ENCODE measurements around the gene NUDT6.

The NUDT6 gene

DNA sequence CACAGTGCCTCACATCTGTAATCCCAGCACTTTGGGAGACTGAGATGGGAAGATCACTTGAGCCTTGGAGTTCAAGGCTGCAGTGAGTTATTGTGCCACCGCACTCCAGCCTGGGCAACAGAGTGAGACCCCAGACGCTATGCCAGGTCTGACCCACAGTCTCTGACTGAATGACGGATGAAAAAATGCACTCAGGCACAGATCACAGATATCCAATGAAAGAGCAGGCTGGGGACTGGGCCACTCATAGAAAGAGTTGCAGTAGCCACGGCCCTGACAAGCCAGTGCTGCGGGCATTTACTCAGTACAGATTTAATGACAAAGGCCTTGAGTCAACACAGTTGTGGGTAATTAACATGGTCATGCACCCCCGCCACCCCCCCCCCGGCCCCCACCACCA lies 22.7 kb downstream of the NUDT6 start:
- Histone ChIP-seq H2BK12ac (ENCODE audit: low read length in 2 of 2) (no peak overlapping the region), H3K36me3 (ENCODE audit: control insufficient read depth in 1 of 2, insufficient read depth in 2 of 2, low read depth in 1 of 2, low read length in 2 of 2) (peaks cover 5 to 18% of the 10 kb centered on the region in 2 experiments), H2BK15ac (ENCODE audit: low read depth, poor library complexity, severe bottlenecking) (no peak overlapping the region), H3K79me1 (replicated peaks; ENCODE audit: low read length, poor library complexity, severe bottlenecking) (peaks cover 3% of the 10 kb centered on the region), H3K4ac (ENCODE audit: low read depth in 1 of 2, low read length in 2 of 2) (no peak overlapping the region), H3K4me1 (ENCODE audit: control insufficient read depth, insufficient read depth, low read depth, low read length) (peaks cover 5% of the 10 kb centered on the region), H3K4me2 (ENCODE audit: low read length, poor library complexity, severe bottlenecking) (no peak overlapping the region), H3K9ac (ENCODE audit: low read length) (no peak overlapping the region), H3K23ac (ENCODE audit: low read length in 2 of 2) (no peak overlapping the region), H3K9me3 (ENCODE audit: control insufficient read depth, low read length) (no peaks in the 10 kb centered on the region), H3K14ac (ENCODE audit: low read length in 2 of 2) (no peak overlapping the region), H3K27ac (ENCODE audit: low read length, poor library complexity, severe bottlenecking) (peak overlapping the region; percentile 9), H3K18ac (ENCODE audit: low read depth in 1 of 2, low read length in 2 of 2) (peak overlapping the region; percentile 37 to 62), H2AFZ (ENCODE audit: low read depth, low read length) (no peak overlapping the region), H2BK120ac (ENCODE audit: low read depth, low read length) (no peak overlapping the region), H4K91ac (ENCODE audit: low read length) (no peak overlapping the region), H2AK5ac (ENCODE audit: low read length, severe bottlenecking) (peak overlapping the region; percentile 77), H2BK5ac (ENCODE audit: low read depth, low read length, poor library complexity, severe bottlenecking) (peak overlapping the region; percentile 53), H3K27me3 (ENCODE audit: control insufficient read depth in 1 of 2, insufficient read depth in 1 of 2, low read length in 2 of 2) (no peaks in the 10 kb centered on the region), H4K8ac (ENCODE audit: low read length) (no peak overlapping the region), H3K4me3 (ENCODE audit: insufficient read depth in 1 of 2, low read depth in 1 of 2, low read length in 2 of 2) (no peak overlapping the region)
- DNase-seq, result no peak
- WGBS, result 99% methylated on average over 5 of the region's 7 CpGs

DNA sequence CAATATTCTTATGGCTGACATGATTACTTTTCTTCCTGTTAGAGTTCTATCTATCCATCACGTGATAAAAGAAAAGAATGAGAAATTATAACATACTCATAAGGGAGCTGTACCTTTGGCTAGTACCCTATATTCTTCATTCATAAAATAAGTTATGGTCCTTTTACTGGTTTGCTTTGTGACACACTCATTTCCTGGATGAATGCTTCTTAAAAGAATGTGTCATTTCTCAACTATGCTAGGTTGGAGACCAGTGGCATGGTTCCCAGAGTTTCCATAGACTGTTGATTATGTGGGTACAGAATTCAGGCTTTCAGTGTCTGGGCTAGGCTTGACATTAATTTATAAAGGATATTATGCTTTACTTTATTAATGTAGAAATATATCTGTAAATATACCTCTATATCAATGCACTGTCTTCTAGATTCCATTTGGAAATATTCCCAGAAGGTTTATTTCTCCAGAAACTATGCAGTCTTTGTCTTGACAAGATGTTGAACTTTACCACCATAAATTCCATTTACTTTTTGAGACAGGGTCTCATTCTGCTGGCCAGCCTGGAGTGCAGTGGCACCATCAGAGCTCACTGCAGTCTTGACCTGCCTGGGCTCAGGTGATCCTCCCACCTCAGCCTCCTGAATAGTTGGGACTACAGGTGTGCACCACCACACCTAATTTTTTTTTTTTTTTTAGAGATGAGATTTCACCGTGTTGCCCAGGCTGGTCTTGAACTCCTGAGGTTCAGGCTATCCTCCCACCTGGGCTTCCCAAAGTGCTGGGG lies 23.8 kb downstream of the NUDT6 start:
- Histone ChIP-seq H2BK5ac (ENCODE audit: low read depth, low read length, poor library complexity, severe bottlenecking) (peak overlapping the region; percentile 82), H3K4me2 (ENCODE audit: low read length, poor library complexity, severe bottlenecking) (no peak overlapping the region), H3K79me1 (replicated peaks; ENCODE audit: low read length, poor library complexity, severe bottlenecking) (peaks cover 5% of the 10 kb centered on the region), H2BK15ac (ENCODE audit: low read depth, poor library complexity, severe bottlenecking) (no peak overlapping the region), H2BK12ac (ENCODE audit: low read length in 2 of 2) (no peak overlapping the region), H2AFZ (ENCODE audit: low read depth, low read length) (no peak overlapping the region), H3K23ac (ENCODE audit: low read length in 2 of 2) (no peak overlapping the region), H3K9ac (ENCODE audit: low read length) (no peak overlapping the region), H3K4ac (ENCODE audit: low read depth in 1 of 2, low read length in 2 of 2) (no peak overlapping the region), H4K91ac (ENCODE audit: low read length) (no peak overlapping the region), H3K4me3 (ENCODE audit: insufficient read depth in 1 of 2, low read depth in 1 of 2, low read length in 2 of 2) (no peak overlapping the region), H4K8ac (ENCODE audit: low read length) (no peak overlapping the region), H2AK5ac (ENCODE audit: low read length, severe bottlenecking) (no peak overlapping the region), H3K14ac (ENCODE audit: low read length in 2 of 2) (no peak overlapping the region), H3K36me3 (ENCODE audit: control insufficient read depth in 1 of 2, insufficient read depth in 2 of 2, low read depth in 1 of 2, low read length in 2 of 2) (peaks cover 8 to 27% of the 10 kb centered on the region in 2 experiments), H2BK120ac (ENCODE audit: low read depth, low read length) (no peak overlapping the region), H3K4me1 (ENCODE audit: control insufficient read depth, insufficient read depth, low read depth, low read length) (peaks cover 7% of the 10 kb centered on the region), H3K27me3 (ENCODE audit: control insufficient read depth in 1 of 2, insufficient read depth in 1 of 2, low read length in 2 of 2) (no peaks in the 10 kb centered on the region), H3K9me3 (ENCODE audit: control insufficient read depth, low read length) (no peaks in the 10 kb centered on the region), H3K27ac (ENCODE audit: low read length, poor library complexity, severe bottlenecking) (peak overlapping the region; percentile 93), H3K18ac (ENCODE audit: low read depth in 1 of 2, low read length in 2 of 2) (no peak overlapping the region)
- DNase-seq, result peak; percentile 77
- WGBS, result no CpG with 5 or more reads among the region's 2 CpGs

DNA sequence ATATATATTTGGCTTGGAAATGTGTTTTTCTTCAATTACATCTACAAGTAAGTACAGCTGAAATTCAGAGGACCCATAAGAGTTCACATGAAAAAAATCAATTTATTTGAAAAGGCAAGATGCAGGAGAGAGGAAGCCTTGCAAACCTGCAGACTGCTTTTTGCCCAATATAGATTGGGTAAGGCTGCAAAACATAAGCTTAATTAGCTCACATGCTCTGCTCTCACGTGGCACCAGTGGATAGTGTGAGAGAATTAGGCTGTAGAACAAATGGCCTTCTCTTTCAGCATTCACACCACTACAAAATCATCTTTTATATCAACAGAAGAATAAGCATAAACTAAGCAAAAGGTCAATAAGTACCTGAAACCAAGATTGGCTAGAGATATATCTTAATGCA lies 26.1 kb downstream of the NUDT6 start:
- peaks cover 7% of the 10 kb centered on the region for H3K4me1 ChIP-seq (ENCODE audit: control insufficient read depth, insufficient read depth, low read depth, low read length)

DNA sequence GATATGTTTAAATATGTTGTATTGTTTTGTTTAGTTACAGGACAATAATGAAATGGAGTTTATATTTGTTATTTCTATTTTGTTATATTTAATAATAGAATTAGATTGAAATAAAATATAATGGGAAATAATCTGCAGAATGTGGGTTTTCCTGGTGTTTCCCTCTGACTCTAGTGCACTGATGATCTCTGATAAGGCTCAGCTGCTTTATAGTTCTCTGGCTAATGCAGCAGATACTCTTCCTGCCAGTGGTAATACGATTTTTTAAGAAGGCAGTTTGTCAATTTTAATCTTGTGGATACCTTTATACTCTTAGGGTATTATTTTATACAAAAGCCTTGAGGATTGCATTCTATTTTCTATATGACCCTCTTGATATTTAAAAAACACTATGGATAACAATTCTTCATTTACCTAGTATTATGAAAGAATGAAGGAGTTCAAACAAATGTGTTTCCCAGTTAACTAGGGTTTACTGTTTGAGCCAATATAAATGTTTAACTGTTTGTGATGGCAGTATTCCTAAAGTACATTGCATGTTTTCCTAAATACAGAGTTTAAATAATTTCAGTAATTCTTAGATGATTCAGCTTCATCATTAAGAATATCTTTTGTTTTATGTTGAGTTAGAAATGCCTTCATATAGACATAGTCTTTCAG lies 26.9 kb downstream of the NUDT6 start:
- Histone ChIP-seq H3K4me2 (ENCODE audit: low read length, poor library complexity, severe bottlenecking) (no peak overlapping the region), H3K18ac (ENCODE audit: low read depth in 1 of 2, low read length in 2 of 2) (no peak overlapping the region), H4K8ac (ENCODE audit: low read length) (no peak overlapping the region), H3K14ac (ENCODE audit: low read length in 2 of 2) (no peak overlapping the region), H4K91ac (ENCODE audit: low read length) (no peak overlapping the region), H2AK5ac (ENCODE audit: low read length, severe bottlenecking) (no peak overlapping the region), H3K4me3 (ENCODE audit: insufficient read depth in 1 of 2, low read depth in 1 of 2, low read length in 2 of 2) (no peak overlapping the region), H2BK12ac (ENCODE audit: low read length in 2 of 2) (no peak overlapping the region), H3K23ac (ENCODE audit: low read length in 2 of 2) (no peak overlapping the region), H2BK5ac (ENCODE audit: low read depth, low read length, poor library complexity, severe bottlenecking) (no peak overlapping the region), H3K36me3 (ENCODE audit: control insufficient read depth in 1 of 2, insufficient read depth in 2 of 2, low read depth in 1 of 2, low read length in 2 of 2) (peaks cover 6 to 51% of the 10 kb centered on the region in 2 experiments), H3K27ac (ENCODE audit: low read length, poor library complexity, severe bottlenecking) (peak overlapping the region; percentile 15), H3K27me3 (ENCODE audit: control insufficient read depth in 1 of 2, insufficient read depth in 1 of 2, low read length in 2 of 2) (no peaks in the 10 kb centered on the region), H3K9ac (ENCODE audit: low read length) (peak overlapping the region; percentile 5), H3K79me1 (replicated peaks; ENCODE audit: low read length, poor library complexity, severe bottlenecking) (peaks cover 8% of the 10 kb centered on the region), H3K4ac (ENCODE audit: low read depth in 1 of 2, low read length in 2 of 2) (no peak overlapping the region), H3K9me3 (ENCODE audit: control insufficient read depth, low read length) (no peaks in the 10 kb centered on the region), H2AFZ (ENCODE audit: low read depth, low read length) (no peak overlapping the region), H2BK15ac (ENCODE audit: low read depth, poor library complexity, severe bottlenecking) (no peak overlapping the region), H3K4me1 (ENCODE audit: control insufficient read depth, insufficient read depth, low read depth, low read length) (peaks cover 7% of the 10 kb centered on the region), H2BK120ac (ENCODE audit: low read depth, low read length) (no peak overlapping the region)
- DNase-seq, result no peak
- WGBS, result 60% methylated on average over 1 of the region's 1 CpG

More for the DNA sequence above, 26.1 kb downstream of the NUDT6 start:
- H4K91ac ChIP-seq (ENCODE audit: low read length), result no peak overlapping the region
- H2BK120ac ChIP-seq (ENCODE audit: low read depth, low read length), result no peak overlapping the region
- no peak overlapping the region for H3K9ac ChIP-seq (ENCODE audit: low read length)
- no peaks in the 10 kb centered on the region for H3K9me3 ChIP-seq (ENCODE audit: control insufficient read depth, low read length)
- H3K27me3 ChIP-seq (ENCODE audit: control insufficient read depth in 1 of 2, insufficient read depth in 1 of 2, low read length in 2 of 2), result no peaks in the 10 kb centered on the region
- no peak for DNase-seq
- H3K27ac ChIP-seq (ENCODE audit: low read length, poor library complexity, severe bottlenecking), result peak overlapping the region; percentile 46
- H2AFZ ChIP-seq (ENCODE audit: low read depth, low read length), result no peak overlapping the region
- H3K23ac ChIP-seq (ENCODE audit: low read length in 2 of 2), result no peak overlapping the region
- no peak overlapping the region for H2AK5ac ChIP-seq (ENCODE audit: low read length, severe bottlenecking)
- peaks cover 8% of the 10 kb centered on the region for H3K79me1 ChIP-seq (replicated peaks; ENCODE audit: low read length, poor library complexity, severe bottlenecking)
- no peak overlapping the region for H3K14ac ChIP-seq (ENCODE audit: low read length in 2 of 2)
- H3K36me3 ChIP-seq (ENCODE audit: control insufficient read depth in 1 of 2, insufficient read depth in 2 of 2, low read depth in 1 of 2, low read length in 2 of 2), result peaks cover 6 to 49% of the 10 kb centered on the region in 2 experiments
- H3K4ac ChIP-seq (ENCODE audit: low read depth in 1 of 2, low read length in 2 of 2), result no peak overlapping the region
- no peak overlapping the region for H2BK12ac ChIP-seq (ENCODE audit: low read length in 2 of 2)
- no peak overlapping the region for H3K18ac ChIP-seq (ENCODE audit: low read depth in 1 of 2, low read length in 2 of 2)
- no peak overlapping the region for H2BK15ac ChIP-seq (ENCODE audit: low read depth, poor library complexity, severe bottlenecking)
- no peak overlapping the region for H2BK5ac ChIP-seq (ENCODE audit: low read depth, low read length, poor library complexity, severe bottlenecking)
- no peak overlapping the region for H3K4me2 ChIP-seq (ENCODE audit: low read length, poor library complexity, severe bottlenecking)
- H3K4me3 ChIP-seq (ENCODE audit: insufficient read depth in 1 of 2, low read depth in 1 of 2, low read length in 2 of 2), result no peak overlapping the region
- H4K8ac ChIP-seq (ENCODE audit: low read length), result no peak overlapping the region
- WGBS, result 80% methylated on average over 1 of the region's 1 CpG
